Activated CD4-positive, alpha-beta T cell treated with anti-CD3 and anti-CD28 coated beads, Interleukin-10, Interleukin-2, amounts not matched to agents 100 ng/mL and 50 ng/mL, durations not matched to agents 16 hours and 8 hours (primary cell): ENCODE measurements around the gene CCDC78.

ENCODE experiments used
- DNase-seq: peaks from one replicate; pipeline ENCODE4 v3.0.0-alpha.2; 2020

The CCDC78 gene

DNA sequence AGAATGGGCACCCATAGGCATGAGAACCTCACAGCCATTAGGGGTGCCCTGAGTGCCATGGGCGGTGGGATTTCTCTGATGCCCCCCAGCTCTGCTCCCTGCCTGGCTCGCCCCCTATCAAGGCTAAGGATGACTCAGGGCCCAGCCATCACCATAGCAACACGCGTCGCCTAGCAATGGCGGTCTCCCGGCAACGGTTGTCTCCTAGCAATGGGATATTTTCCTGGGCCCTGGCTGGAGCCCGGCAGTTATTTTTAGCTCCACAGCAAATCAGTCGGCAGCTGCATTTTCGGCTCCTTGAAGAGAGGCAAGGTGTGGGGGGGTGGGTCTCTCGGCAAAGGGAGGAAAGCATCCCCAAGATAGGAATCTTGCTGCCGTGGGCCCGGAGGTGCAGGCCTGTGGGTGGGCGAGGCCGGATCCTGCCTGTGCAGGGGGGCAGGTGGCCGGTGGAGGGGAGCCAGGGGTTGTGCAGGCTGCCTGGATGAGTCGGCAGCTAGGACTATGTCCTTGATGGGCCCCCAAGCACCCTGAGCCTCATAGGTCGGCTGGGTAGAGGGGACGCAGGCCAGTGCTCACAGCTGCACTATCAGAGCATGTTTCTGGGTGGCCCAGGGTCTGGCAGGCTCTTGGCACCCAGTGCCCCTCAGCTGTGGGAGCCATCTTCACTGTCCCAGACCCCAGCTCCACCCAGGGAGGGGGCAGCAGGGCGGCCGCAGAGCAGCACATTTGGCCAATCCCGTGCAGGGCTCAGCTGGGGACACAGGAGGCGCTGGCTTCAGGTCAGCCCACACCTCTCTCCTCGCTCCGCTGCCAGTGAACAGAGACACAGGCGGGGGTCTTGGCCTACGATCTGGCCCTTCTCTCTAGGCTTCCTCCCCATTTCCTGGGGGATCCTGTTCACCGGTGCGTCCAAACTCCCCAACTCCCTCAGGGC lies 16.4 kb downstream of the CCDC78 start:
- DNase-seq, result no peak

DNA sequence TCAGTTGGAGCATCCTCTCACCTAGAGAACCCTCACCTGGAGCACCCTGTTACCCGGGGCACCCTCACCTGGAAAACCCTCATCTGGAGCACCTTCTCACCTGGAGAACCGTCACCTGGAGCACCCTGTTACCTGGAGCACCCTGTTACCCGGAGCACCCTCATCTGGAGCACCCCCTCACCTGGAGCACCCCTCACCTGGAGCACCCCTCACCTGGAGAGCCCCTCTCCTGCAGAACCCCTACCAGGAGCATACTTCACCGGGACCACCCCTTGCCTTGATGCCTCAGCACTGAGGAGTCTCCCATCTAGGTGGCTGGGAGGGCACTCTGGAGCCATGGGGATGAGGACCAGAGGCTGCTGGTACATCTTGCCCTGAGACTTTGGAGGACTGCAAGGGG lies 17.3 kb downstream of the CCDC78 start:
- DNase-seq, result no peak

DNA sequence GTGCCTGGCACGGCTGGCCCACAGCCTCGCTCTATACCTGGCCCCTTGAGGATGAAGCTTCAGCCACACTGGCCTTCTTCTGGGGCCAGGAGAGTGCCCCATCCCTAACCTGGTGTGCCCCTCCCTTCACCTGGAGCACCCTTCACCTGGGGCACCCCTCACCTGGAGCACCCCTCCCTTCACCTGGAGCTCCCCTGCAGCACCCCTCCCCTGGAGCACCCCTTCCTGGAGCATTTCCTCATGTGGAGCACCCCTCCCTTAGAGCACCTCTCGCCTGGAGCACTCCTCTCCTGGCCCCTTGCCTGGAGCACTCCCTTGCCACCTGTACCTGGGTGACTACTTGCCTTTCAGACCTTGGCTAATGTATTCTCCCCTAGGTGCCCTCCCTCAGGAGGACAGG lies 18.2 kb downstream of the CCDC78 start:
- DNase-seq, result no peak

DNA sequence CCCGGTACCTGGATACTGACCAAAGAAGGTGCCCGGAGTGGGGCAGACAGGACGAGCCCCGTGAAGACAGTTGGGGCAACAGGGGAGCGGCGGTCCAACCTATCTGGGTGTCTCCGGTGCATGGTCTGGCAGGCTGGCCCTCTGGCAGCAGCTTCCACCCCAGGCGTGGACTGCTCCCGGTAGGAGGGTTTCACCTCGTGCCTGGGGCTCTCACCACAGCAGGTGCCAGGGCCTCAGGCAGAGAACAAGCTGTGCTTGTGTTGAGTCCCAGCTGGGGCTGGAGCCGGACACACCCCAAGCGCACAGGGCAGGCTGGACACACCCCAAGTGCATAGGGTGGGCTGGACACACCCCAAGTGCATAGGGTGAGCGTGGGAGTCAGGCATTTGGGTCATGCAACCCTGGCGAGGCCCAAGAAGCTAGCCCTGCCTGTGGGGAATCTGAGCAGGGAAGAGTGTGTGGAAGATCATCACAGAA lies 19.1 kb downstream of the CCDC78 start:
- no peak for DNase-seq

DNA sequence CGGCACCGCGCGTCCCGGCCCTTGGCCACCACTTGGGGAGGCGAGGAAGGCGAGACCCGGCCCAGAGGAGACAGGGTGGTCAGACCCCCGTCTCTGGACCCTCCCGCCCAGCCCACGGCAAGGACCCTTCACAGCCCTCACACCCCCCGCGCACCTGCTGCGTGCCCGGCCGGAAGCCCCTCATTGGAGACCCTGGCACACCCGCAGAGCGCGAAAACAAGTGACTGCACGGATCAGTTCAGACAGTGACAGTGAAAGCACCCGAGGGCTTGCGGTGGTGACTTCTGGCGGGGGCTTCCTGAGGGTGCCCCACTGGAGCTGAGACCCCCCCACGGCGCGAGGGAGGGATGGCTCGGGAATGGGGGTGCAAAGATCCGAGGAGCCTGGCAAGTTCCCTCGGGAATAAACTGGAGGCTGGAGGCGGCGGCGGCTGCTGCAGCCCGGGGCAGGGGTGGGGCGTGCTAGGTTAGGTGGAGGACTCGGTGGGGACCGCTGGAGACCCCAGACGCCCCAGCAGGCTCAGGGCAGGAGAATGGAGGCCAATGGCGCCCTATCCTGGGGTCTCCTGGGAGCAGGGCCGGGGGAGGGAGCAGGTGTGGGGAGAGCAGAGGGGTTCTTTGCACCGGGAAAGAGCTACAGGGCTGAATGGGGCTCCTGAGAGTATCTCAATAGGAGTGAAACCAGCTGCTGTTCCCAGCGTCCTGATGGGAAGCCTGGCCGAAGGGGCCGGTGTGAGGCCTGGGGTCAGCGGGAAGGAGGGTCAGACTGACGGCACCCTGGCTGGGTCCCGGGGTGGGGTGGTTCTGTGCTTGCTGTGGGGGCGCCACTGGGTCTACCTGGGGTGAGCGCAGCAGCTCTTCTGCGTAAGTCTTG lies 19.8 kb downstream of the CCDC78 start:
- no peak for DNase-seq

DNA sequence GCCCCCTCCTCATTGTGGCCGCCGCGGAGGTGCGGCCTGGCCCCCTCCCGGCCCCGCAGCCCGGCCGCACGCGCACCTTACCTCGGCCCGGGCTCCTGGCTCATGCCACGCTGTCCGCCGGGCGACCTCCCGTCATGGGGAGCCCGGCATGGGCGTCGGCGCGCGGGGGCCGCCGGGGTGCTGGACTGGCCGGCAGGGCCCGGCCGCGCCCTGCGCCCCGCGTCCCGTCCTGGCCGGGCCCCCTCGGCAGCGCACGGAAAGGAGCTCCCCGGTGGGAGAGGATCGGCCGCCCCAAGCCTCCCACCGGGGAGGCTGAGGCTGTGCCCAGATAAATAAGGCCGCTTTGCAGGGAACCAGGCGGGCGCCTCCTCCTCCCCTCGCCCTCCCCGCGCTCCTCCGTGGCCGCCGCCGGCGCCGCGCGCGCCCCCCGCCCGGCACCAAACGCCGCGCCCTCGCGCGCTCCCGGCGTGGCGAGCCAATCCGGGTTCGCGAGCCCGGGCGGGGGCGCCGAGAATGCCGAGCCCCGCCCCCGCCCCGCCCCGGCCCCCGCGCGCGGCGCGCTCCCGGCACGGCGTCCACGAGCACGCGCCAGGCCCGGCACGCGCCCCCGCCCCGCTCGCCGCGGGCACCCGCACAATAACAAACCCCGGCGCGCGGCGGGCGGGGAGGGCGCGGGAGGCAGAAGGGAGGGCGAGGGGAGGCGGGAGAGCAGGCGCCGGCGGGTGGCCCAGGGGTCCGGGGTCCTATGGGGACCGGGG lies 20.6 kb downstream of the CCDC78 start, which contains the start of gene FBXL16:
TSS of gene FBXL16 (minus strand) at position 371 of the 758 bp plus-strand sequence. CDS start 8,396 bp downstream, outside the sequence.
- no peak for DNase-seq

DNA sequence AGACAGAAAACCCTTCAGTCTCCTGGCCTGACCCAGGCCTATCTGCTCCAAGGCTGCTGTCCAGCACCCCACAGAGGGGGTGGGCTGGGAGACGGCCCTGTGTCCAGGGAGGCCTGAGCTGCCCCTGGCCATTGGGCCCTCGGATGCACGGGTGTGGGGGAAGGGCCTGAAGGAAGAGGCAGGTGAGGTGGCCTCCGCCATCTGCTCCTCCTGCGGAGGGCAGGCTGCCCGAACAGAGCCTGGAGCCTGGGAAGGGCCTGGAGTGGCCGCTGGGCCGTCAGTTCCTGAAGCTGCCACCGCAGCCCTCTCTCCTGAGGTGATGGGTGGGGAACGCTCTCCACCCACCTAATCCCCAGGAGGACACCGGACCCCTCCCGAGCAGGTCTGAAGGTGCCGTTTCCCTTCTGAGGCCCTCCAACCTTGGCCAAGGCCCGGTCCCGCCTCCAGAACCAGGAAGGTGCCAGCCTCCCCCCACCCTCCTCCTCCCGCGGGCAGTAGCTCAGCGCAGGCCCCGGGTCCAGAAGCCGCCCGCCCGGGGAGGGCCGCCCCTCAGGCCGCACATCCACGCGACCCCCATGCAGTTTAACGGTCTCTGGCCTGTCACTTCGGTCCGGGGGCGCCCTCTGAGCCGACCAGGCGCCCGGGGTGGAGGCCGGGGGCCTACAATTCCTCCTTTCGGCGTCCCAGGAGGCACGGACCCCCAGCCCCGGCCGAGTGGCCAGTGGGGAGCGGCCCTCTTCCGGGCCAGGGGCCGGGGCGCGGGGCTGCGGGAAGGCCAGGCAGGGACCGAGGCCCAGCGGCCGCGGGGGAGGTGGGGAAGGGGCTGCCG lies 21.5 kb downstream of the CCDC78 start:
- DNase-seq, result no peak

DNA sequence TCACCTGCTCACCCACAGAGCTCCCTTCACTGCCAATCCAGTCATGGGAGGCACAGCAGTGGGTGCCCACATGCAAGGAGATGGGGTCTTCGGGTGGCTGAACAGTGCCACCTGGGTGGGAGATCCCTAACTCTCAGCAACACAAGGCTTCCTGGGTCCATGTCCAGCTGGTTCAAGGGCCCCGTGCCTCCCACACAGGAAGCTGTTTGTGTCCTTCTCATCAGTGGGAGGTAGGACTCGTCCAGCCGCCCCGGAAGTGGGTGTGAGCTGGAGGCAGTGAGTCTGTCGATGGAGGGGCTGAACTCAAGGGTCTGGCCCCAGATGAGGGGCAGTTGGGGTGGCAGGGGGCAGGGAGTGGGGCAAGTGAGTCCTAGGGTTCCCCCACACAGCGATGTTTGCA lies 22.2 kb downstream of the CCDC78 start:
- DNase-seq, result no peak

DNA sequence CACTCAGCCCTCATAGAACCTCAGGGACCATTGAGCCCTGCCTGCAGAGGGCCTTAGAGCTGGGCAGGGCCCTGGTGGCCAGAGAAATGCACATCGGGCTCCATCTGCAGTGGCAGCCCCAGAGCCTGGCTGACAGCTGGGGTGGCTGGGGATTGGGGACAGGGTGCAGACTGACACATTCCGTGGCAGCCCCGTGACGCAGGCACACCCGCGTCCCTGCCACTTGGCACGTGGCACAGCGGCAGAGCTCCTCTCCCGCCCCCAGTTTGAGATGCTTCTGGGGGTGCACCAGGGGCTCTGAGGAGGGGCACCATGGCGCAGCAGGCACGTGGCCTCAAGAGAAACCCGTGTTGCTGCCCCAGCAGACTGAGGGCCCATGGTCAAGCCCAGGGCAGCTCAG lies 22.8 kb downstream of the CCDC78 start:
- DNase-seq, result no peak

DNA sequence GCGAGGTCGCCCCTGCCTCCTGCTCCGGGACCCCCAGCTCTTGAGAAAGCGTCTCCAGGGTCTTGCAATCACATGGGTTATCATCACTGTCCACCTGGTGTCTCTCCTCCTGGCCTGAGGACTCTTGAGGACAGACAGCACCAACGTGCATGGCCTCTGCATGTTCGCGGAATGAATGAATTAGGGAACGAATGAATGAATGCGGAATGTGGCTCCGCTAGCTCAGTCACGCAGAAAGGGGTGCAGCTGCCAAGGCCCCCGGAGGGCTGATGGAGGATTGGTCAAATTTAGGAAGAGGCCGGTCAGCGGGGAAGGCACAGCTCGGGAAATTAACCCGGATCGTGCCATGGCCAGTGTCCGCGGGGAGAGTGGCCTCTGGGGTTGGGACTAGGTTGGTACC lies 23.9 kb downstream of the CCDC78 start:
- no peak for DNase-seq

DNA sequence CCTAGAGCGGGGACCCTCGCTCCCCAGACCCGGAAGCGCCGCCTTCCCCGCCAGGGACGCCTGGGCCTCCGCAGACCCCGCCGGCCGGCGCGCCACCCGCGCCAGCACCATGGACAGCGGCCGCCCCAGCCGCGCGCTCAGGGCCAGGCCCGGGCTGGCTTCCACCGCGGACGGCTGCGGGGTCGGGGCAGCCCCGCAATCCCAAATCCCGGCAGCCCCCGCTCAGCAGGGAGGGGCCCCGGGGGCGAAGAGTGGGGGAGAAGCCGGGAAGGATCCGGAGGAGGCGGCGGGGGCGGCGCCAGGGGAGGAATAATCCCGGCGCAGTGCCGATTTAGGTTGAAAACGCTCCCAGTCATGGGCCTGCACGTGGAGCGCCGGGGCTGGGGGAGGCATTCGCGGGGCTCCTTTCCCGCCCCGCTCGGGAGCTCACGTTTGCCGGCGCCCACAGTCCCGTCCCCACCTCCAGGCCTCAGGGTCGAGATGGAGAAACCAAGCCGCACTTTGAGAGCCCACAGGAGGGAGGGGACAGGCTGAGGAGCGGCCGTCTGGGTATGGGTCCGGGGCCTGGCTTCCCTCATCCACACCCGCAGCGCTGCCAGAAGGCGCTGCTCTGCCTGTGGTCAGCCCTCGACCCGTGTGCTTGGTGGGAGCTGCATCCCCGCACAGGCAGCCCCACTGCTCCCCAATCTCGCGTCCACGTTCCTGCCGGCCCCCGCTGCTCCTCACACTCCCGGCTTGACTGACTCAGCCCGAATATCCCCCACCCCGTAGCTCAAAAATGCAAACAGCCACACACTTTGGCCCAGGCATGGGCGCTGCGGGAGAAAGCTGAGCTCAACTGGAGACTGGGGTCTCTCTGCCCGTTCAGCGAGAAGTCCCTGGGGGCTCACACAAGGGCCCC lies 25.3 kb downstream of the CCDC78 start:
- DNase-seq, result no peak

DNA sequence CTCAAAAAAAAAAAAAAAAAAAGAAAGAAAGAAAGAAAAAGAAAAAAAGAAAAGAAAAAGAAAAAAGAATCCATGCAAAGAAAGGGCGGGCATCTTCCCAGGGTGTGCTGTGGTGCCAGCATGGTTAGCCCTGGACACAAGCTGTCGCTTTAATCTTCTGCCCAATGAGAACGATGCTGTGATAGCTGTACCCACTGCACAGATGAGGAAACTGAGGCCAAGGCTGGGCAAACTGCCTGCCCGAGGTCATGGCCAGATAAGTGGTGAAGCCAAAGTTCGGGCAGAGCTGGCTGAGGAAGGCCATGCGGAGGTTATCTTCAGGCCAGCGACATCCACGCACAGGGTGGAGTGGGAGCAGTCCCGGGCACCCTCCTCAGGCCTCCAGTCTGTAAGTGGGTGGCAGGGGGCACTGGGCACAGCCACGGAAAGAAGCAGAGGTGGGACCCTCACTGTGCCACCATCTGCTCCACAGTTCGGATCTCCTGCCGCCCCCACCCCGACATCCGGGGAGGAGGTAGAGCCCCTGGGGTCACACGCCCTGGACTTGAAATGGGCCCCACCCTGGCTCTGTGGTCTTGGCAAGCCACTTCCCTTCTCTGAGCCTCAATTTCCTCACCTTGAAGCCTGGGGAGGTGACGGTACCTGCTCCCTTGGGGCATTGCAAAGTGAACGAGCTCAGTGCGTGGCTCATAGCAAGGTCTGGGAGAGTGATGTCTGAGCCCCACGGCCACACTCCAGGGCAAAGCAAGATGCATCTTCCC lies 27.2 kb downstream of the CCDC78 start:
- no peak for DNase-seq

DNA sequence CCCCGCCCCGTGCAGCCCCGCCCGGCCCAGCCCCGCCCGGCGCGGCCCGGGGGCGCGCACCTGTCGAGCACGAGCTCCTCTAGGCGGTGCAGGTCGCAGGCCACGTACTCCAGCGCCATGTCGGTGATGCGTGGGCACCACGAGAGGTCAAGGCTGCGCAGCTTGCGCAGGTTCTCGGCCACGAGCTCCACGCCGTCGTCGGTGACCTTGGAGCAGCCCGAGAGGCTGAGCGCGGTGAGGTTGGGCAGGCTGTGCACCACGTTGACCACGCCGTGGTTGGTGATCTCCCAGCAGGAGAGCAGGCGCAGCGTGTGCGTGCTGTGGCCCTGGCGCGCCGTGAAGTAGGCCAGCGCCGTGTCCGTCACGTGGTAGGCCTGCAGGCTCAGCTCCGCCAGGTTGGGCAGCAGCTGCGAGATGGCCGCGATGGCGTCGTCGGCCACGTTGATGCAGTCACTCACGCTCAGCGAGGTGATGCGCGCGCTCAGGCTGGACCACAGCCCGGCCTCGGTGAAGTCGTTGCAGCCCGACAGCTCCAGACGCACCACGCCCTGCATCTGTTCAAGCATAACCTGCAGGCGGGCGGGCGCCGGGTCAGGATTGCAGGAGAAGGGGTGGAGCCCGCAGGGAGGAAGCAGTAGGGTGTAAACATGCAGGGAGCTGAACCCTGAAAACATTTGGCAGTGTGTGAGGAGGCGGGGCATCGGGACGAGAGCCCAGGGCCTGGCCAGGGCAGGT lies 30.7 kb downstream of the CCDC78 start:
- peak; percentile 76 for DNase-seq

DNA sequence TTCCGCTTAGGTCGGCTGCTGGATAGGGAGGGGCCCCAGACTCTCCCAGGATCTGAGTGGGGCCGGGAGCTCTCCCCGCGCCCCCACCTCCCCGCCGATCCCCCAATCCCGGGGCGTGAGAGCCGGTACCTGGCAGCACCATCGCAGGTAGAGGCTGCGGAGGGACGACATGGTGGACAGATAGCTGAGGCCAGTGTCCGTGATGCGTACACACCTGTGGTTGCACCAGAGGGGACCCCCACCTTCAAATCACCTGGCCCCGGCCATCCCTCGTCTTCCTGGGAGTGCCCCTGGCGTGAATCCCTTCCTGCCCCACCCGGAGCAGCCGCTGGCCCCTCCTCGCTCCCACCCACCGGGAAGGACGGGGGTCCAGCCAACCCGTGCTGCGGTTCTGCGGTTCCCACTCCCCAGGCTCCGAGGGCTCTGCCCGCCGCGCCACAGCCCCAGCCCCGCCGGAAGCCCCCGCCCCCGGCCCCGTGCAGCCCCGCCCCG lies 31.3 kb downstream of the CCDC78 start:
- no peak for DNase-seq

DNA sequence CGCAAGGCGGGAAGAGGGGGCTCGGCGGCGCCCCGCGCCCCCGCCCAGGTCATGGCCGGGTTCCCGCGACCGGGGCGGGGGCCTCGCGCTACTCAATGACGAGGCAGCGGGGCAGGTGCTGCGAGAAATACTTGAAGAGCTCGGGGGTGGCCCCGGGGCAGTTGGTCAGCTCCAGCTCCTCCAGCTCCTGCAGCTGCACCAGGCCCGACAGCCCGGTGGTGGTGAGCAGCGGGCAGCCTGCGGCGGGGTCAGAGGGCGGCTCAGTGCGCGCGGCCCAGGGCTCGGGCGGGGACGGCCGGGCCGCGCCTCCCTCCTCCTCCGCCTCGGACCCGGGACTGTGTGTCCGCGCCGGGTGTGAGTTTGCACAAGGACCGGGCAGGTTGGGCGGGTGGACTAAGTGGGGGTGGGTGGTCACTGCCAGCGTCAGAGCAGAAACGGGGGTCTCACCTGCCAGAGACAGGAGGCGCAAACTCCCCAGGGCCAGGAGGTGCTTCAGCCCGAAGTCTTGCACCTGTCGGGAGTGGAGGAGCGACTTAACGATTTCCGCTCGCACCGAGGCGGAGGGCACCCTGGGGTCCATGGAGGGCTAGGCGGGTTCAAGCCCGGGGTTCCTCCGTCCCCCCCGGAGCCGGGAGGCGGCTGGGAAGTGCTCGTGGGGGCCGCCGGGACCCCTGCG lies 31.9 kb downstream of the CCDC78 start:
- DNase-seq, result no peak

DNA sequence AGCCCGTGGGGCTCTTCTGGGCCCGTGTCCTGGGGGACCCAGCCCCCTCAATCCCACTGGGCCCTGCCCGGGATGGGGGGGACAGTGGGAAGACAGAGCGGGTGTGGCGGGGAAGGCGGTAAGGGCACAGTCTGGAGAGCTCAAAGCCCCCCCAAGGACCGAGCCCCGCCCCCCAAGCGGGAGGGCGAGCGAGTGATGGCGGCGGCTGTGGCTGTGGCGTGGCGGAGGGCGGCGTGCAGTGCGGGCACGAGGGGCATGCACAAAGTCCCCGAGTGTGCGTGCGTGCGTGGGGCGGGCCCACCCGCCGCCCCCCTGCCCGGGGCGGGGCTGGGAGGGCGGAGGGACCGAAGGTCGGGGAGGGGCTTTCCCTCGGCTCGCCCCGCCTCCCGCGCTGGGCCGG lies 32.5 kb downstream of the CCDC78 start:
- no peak for DNase-seq

DNA sequence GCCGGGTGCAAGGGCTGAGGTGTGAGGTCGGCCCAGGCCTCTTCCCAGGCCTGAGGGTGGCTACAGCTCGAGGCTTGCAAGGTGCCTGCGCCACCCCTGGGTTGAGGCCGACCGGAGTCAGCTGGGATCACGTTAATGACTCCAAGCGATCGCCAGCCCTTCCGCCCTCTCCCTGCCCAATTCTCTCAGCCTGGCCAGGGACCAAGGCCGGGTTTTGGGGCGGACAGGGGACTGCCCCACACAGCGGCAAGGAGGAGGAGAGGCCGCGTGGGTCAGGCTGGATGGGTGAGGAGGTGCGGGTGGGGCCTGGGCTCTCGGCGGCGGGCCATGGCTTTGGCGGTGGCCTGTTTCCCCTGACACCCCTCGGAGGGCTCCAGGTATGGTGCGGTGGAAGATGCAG lies 32.9 kb downstream of the CCDC78 start:
- DNase-seq, result no peak

DNA sequence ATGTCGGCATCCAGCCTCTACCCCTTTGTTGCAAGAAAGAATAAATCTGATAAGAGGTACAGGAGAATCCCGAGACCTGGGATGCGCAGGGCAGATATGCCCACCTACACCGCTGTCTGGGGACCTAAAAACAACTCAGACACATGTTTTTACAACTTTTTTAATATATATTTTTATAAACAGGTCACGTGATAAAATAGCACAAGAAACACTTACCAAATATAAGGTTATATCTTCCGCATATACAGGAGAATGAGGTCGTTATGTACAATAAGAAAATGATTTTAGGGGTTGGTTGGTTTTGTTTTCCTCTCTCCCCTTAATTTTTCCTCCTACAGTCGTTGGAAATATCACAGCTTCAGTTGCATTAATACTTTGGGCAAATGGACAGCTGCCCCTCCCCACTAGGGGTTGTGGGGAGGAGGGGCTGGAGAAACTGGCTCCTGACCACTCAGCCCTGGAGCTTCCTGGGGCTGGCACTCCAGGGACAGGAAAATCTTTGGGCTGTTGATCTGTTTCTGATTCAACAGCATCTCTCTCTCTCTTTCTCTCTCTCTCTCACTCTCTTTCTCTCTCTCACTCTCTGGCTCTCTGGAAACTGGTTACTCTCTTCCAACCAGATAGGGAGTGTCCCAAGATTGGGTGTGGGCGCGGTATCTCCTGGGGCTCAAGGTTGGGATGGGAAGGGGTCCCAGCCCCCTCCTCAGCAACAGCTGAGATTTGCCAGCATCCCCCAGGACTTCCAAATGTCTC lies 33.7 kb downstream of the CCDC78 start:
- DNase-seq, result no peak
